ENCODE results near the gene CTLA4.

The CTLA4 gene

DNA sequence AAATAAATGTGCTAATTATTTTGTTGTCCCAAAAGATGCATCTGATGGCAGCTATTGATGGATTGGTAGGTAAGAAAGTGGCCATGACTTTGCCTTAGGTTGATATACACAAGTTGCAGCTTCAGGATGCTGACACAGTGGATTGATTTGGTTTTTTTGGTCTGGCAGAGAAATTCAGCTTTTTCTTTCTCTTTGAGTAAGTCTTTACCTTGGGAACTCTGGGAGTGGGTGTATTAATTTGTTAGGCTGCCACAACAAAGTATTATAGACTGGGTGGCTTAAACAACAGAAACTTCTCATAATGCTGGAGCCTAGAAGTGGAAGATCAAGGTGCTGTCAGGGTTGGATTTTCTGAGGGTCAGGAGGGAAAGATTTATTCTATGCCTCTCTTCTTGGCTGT lies 49.2 kb downstream of the CTLA4 start:
- H3K4me3 ChIP-seq: no peak overlapping the region
- H4K20me1 ChIP-seq: no peaks in the 10 kb centered on the region
- H3K27me3 ChIP-seq: no peaks in the 10 kb centered on the region
- H3K36me3 ChIP-seq: no peaks in the 10 kb centered on the region
- H3K4me1 ChIP-seq: peaks cover 18 to 26% (median 23%) of the 10 kb centered on the region in 10 experiments
- H3K27ac ChIP-seq: no peak overlapping the region
- H3K9ac ChIP-seq: no peak overlapping the region
- peaks cover 0 to 5% (median 0%) of the 10 kb centered on the region in 11 experiments; a peak in 1 of 22 replicates for H3K9me3 ChIP-seq (replicated peaks in 1 of 11)
- no peak for TF ChIP-seq Cebpa-rat (IDR thresholded peaks at IDR 0.05)
- H3K4me2 ChIP-seq: no peak overlapping the region

DNA sequence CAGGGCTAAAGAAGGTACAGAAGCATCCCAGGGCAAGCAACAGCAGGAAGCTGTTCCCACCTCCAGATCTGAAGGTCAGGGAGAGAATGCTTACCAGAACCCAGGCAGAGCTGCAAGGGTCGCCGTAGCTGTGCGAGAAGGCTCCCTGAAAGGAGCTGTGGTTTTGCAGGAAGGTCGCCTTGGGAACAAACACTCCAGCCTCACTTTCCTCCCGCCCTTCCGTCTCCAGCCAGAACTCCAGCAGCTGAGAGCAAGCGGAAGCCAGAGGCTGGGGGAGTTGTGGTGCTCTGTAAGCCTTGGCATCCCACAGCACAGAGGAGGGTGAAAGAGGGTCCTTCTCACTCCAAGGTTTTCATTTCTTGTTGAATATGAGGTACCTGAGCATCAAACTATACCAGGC lies 50.7 kb downstream of the CTLA4 start:
- H3K9me3 ChIP-seq (replicated peaks in 1 of 11): peaks cover 0 to 5% (median 0%) of the 10 kb centered on the region in 11 experiments; a peak in 1 of 22 replicates
- TF ChIP-seq Cebpa-rat (IDR thresholded peaks at IDR 0.05): no peak
- no peak overlapping the region for H3K9ac ChIP-seq
- no peak overlapping the region for H3K27ac ChIP-seq
- no peaks in the 10 kb centered on the region for H4K20me1 ChIP-seq
- H3K4me2 ChIP-seq: no peak overlapping the region
- H3K4me3 ChIP-seq: no peak overlapping the region
- no peaks in the 10 kb centered on the region for H3K36me3 ChIP-seq
- H3K4me1 ChIP-seq: peaks cover 18 to 25% (median 22%) of the 10 kb centered on the region in 10 experiments
- no peaks in the 10 kb centered on the region for H3K27me3 ChIP-seq

GRCh38 chr2:203918839-203919238 lies 51.3 kb downstream of the CTLA4 start:
- Histone ChIP-seq H3K27ac (no peak overlapping the region), H3K4me3 (no peak overlapping the region), H3K4me1 (peaks cover 16 to 22% (median 19%) of the 10 kb centered on the region in 10 experiments), H3K27me3 (no peaks in the 10 kb centered on the region), H3K9me3 (replicated peaks in 1 of 11) (peaks cover 0 to 4% (median 0%) of the 10 kb centered on the region in 11 experiments; a peak in 1 of 22 replicates), H3K9ac (no peak overlapping the region), H3K36me3 (no peaks in the 10 kb centered on the region), H3K4me2 (no peak overlapping the region), H4K20me1 (no peaks in the 10 kb centered on the region)
- TF ChIP-seq Cebpa-rat (IDR thresholded peaks at IDR 0.05): no peak
